B cell (primary cell): Measurements from ENCODE around the gene VAC14. TPM values are rescaled to one million over a fixed set of nuclear protein-coding genes. Genes with fewer than 3 reads are reported as not detected.

Source experiments
- ATAC-seq: fragments of 200-7000 bp; cut with Tn5 transposase; one replicate; pipeline ENCODE4 v1.10.0; 2021; ENCODE audit warnings: low read depth, mild to moderate bottlenecking, moderate number of reproducible peaks, moderate library complexity
- CTCF ChIA-PET: fragments of 350-600 bp; sonication (Branson Sonifier 250); formaldehyde crosslinking; loops from one replicate; lab custom pipeline; 2021; ENCODE audit warnings: antibody characterized with exemption, inconsistent platforms; lab: Charles Lee
- POLR2A ChIA-PET: fragments of 350-600 bp; sonication (Branson Sonifier 250); formaldehyde crosslinking; loops from one replicate; lab custom pipeline; 2021; ENCODE audit warnings: antibody characterized with exemption; lab: Charles Lee
- DNase-seq: peaks from one replicate; pipeline ENCODE4 v3.0.0; 2013
- H2AFZ ChIP-seq: 2 replicates; pipeline ENCODE4 v1.6.1; 2012; ENCODE audit warnings: mild to moderate bottlenecking, low read depth, low read length; ENCODE audit not compliant: insufficient read depth, poor library complexity, severe bottlenecking
- H3K27ac ChIP-seq, 2 donors: 1 replicate in 1 of 2; 2 replicates in 1 of 2; pipeline ENCODE4 v1.5.1; 2012 to 2013; ENCODE audit warnings: low read length in 2 of 2, mild to moderate bottlenecking in 2 of 2, moderate library complexity in 1 of 2
- H3K27me3 ChIP-seq, 4 experiments: fragments of 200-600 bp in 1 of 4; sonication (generic) in 1 of 4; replicated peaks in 1 of 4; 1 replicate in 2 of 4; 2 replicates in 2 of 4; pipeline versions ENCODE4 v1.6.1 to v1.7.0; 2013 to 2016; ENCODE audit warnings: low read length in 3 of 4, mild to moderate bottlenecking in 2 of 4, mixed read lengths in 1 of 4, moderate library complexity in 1 of 4; ENCODE audit not compliant: insufficient read depth in 4 of 4, control insufficient read depth in 3 of 4; ENCODE audit errors: control extremely low read depth in 1 of 4
- H3K36me3 ChIP-seq, 2 experiments: replicated peaks in 1 of 2; 1 replicate in 1 of 2; 2 replicates in 1 of 2; pipeline versions ENCODE4 v1.6.1 to v1.7.1; 2013; ENCODE audit warnings: low read length in 1 of 2; ENCODE audit not compliant: insufficient read depth in 2 of 2, control insufficient read depth in 1 of 2; ENCODE audit errors: control extremely low read depth in 1 of 2, extremely low read depth in 1 of 2
- H3K4me1 ChIP-seq, 2 donors: fragments of 200-600 bp in 1 of 2; sonication (generic) in 1 of 2; 1 replicate in 1 of 2; 2 replicates in 1 of 2; pipeline versions ENCODE4 v1.5.1 to v1.6.1; 2013 to 2017; ENCODE audit warnings: low read length in 2 of 2; ENCODE audit not compliant: control insufficient read depth in 2 of 2, insufficient read depth in 2 of 2
- H3K4me2 ChIP-seq: replicated peaks from 2 replicates; pipeline ENCODE3; 2012; ENCODE audit warnings: mild to moderate bottlenecking, low read depth, low read length; ENCODE audit not compliant: poor library complexity, severe bottlenecking
- H3K4me3 ChIP-seq, 5 experiments: fragments of 200-600 bp in 1 of 5; sonication (generic) in 1 of 5; 1 replicate in 3 of 5; 2 replicates in 2 of 5; pipeline versions ENCODE4 v1.5.1 to v1.7.0; 2011 to 2016; ENCODE audit warnings: low read length in 4 of 5, mild to moderate bottlenecking in 4 of 5, low read depth in 2 of 5, control low read depth in 1 of 5, moderate library complexity in 1 of 5; ENCODE audit not compliant: insufficient read depth in 1 of 5; ENCODE audit errors: control extremely low read depth in 1 of 5, extremely low read depth in 1 of 5
- H3K79me2 ChIP-seq: fragments of 200-600 bp; sonication (generic); one replicate; pipeline ENCODE4 v1.6.0; 2016; ENCODE audit warnings: low read length; ENCODE audit not compliant: control insufficient read depth, insufficient read depth
- H3K9ac ChIP-seq: fragments of 200-600 bp; sonication (generic); 2 replicates; pipeline ENCODE4 v1.6.1; 2017; ENCODE audit warnings: mild to moderate bottlenecking, low read length, moderate library complexity
- H3K9me3 ChIP-seq, 3 donors: one replicate each; pipeline versions ENCODE4 v1.6.1 to v1.7.1; 2013; ENCODE audit warnings: low read length in 2 of 3; ENCODE audit not compliant: control insufficient read depth in 2 of 3, insufficient read depth in 1 of 3; ENCODE audit errors: control extremely low read depth in 1 of 3
- H4K20me1 ChIP-seq: 2 replicates; pipeline ENCODE4 v1.6.0; 2012; ENCODE audit warnings: mild to moderate bottlenecking, low read length; ENCODE audit not compliant: insufficient read depth, control insufficient read depth, poor library complexity, severe bottlenecking
- H3K27ac Mint-ChIP-seq: one replicate; pipeline ENCODE4 v1.8.0; 2021; ENCODE audit warnings: mixed read lengths
- H3K27me3 Mint-ChIP-seq: one replicate; pipeline ENCODE4 v1.8.0; 2021; ENCODE audit warnings: mixed read lengths
- H3K4me1 Mint-ChIP-seq: one replicate; pipeline ENCODE4 v1.8.0; 2021; ENCODE audit warnings: mixed read lengths
- H3K4me3 Mint-ChIP-seq: one replicate; pipeline ENCODE4 v1.8.0; 2021; ENCODE audit warnings: mixed read lengths
- H3K9me3 Mint-ChIP-seq: one replicate; pipeline ENCODE4 v1.8.0; 2022; ENCODE audit warnings: mixed read lengths; ENCODE audit not compliant: insufficient read depth
- CTCF ChIP-seq: fragments of 200-600 bp; IDR thresholded peaks from one replicate; pipeline ENCODE4 v1.8.0; 2022; ENCODE audit warnings: antibody characterized with exemption, mild to moderate bottlenecking
- EZH2 ChIP-seq: IDR thresholded peaks from 2 replicates; pipeline ENCODE4 v1.6.1; 2012; ENCODE audit warnings: borderline replicate concordance, low read depth, mild to moderate bottlenecking, moderate library complexity, low read length; ENCODE audit not compliant: insufficient read depth, poor library complexity, severe bottlenecking
- WGBS: methylation state at CpG from one replicate; pipeline ENCODE4 v1.1.5; 2013; ENCODE audit warnings: missing lambda C conversion rate; ENCODE audit not compliant: insufficient coverage; 5-methylcytosine and 5-hydroxymethylcytosine counted together
- intact Hi-C: fragments of 100-400 bp; cut with micrococcal nuclease; formaldehyde crosslinking; loops from one replicate; pipeline ENCODE4 v1.10.0; 2022
- polyA plus RNA-seq: library from polyadenylated mRNA; depleted of rRNA; stranded (reverse); fragments of >200 nt; gene quantifications from 2 replicates; pipeline ENCODE4 v1.2.3, GENCODE V29; 2012
- total RNA-seq, 2 donors: library from RNA; stranded (reverse); fragments of 120-200 nt in 1 of 2; gene quantifications; 1 replicate in 1 of 2; 2 replicates in 1 of 2; pipeline versions ENCODE4 v1.2.3 to v1.2.4, GENCODE V29; 2013 to 2022

Gene VAC14
- total and polyA plus RNA-seq, 2 donors (not counting 1 experiment from before 2014, with no cell fraction given), result 42.6 to 64.7 TPM

GRCh38 chr16:70685938-70686375 is 115.0 kb downstream of the VAC14 start, which contains the start of gene MTSS2:
TSS of gene MTSS2 (minus strand) at chr16:70686053. CDS start at chr16:70685791, 262 bp downstream.
- Mint-ChIP-seq H3K27ac (no peak within 1 kb of the TSS), H3K4me3 (peak within 1 kb of the TSS; percentile 72), H3K27me3 (peaks cover 9% of the 10 kb centered on the region), H3K9me3 (no peaks in the 10 kb centered on the region), H3K4me1 (peaks cover 9% of the 10 kb centered on the region)
- ChIA-PET POLR2A (no interaction called here), CTCF (no interaction called here)
- Histone ChIP-seq H3K79me2 (no peaks in the 10 kb centered on the region), H2AFZ (no peak within 1 kb of the TSS), H4K20me1 (no peaks in the 10 kb centered on the region), H3K4me3 (no peak within 1 kb of the TSS), H3K27me3 (peaks cover 0 to 25% (median 3%) of the 10 kb centered on the region in 4 experiments), H3K4me1 (peaks cover 0 to 4% of the 10 kb centered on the region in 2 donors), H3K4me2 (peak within 1 kb of the TSS; percentile 55), H3K9ac (no peak within 1 kb of the TSS), H3K36me3 (no peaks in the 10 kb centered on the region), H3K27ac (no peak within 1 kb of the TSS), H3K9me3 (no peaks in the 10 kb centered on the region)
- 2% methylated on average over 72 of the region's 72 CpGs for WGBS
- ATAC-seq, result peak; percentile 44
- intact Hi-C loops, result no loop called here
- no peak for TF ChIP-seq EZH2
- TF ChIP-seq CTCF, result no peak
- no peak for DNase-seq

GRCh38 chr16:70685061-70685937 is 115.7 kb downstream of the VAC14 start:
- ATAC-seq, result peak; percentile 18
- peaks cover 9% of the 10 kb centered on the region for H3K27me3 Mint-ChIP-seq
- peaks cover 9% of the 10 kb centered on the region for H3K4me1 Mint-ChIP-seq
- Histone ChIP-seq H3K27me3 (peaks cover 0 to 25% (median 3%) of the 10 kb centered on the region in 4 experiments), H4K20me1 (no peaks in the 10 kb centered on the region), H3K9ac (no peak overlapping the region), H3K9me3 (no peaks in the 10 kb centered on the region), H3K4me2 (peak overlapping the region; percentile 55), H3K4me1 (peaks cover 0 to 4% of the 10 kb centered on the region in 2 donors), H3K27ac (no peak overlapping the region), H3K36me3 (no peaks in the 10 kb centered on the region), H3K4me3 (no peak overlapping the region), H2AFZ (no peak overlapping the region), H3K79me2 (no peaks in the 10 kb centered on the region)
- DNase-seq, result no peak
- whole genome bisulfite sequencing, result 5% methylated on average over 90 of the region's 90 CpGs
- TF ChIP-seq CTCF, result no peak
- TF ChIP-seq EZH2, result no peak
- POLR2A ChIA-PET, result interaction anchor here (0.8 kb wide), 1 partner anchor 1129 kb away, joined by 6 read pairs; no protein-coding TSS in a partner anchor
- intact Hi-C loops, result no loop called here
- H3K9me3 Mint-ChIP-seq, result no peaks in the 10 kb centered on the region
- no peak overlapping the region for H3K27ac Mint-ChIP-seq
- CTCF ChIA-PET, result no interaction called here
- peak overlapping the region; percentile 60 for H3K4me3 Mint-ChIP-seq
